Measurements from ENCODE around the gene BEND4. TPM values are rescaled to one million over a fixed set of nuclear protein-coding genes. Genes with fewer than 3 reads are reported as not detected.
"Not testable (repeated sequence)": the region's sequence is repeated elsewhere in the genome, so short reads cannot be mapped to it uniquely, and the experiment has no call there.

Gene BEND4
- total and polyA plus RNA-seq, 8 donors, result 0.03 to 0.42 (median 0.05) TPM

GRCh38 chr4:42167709-42168108 lies 15.3 kb upstream of the BEND4 start:
- Histone ChIP-seq H3K9me3 (peaks cover 0 to 2% of the 10 kb centered on the region in 2 donors), H3K27ac (no peak overlapping the region), H3K36me3 (no peaks in the 10 kb centered on the region), H3K4me3 (no peak overlapping the region), H3K27me3 (no peaks in the 10 kb centered on the region), H3K4me1 (no peaks in the 10 kb centered on the region)
- DNase-seq (no peak), ATAC-seq (no peak)
- intact Hi-C loops (cut with DNase I), result no loop called here
- TF ChIP-seq, protein P1, sequence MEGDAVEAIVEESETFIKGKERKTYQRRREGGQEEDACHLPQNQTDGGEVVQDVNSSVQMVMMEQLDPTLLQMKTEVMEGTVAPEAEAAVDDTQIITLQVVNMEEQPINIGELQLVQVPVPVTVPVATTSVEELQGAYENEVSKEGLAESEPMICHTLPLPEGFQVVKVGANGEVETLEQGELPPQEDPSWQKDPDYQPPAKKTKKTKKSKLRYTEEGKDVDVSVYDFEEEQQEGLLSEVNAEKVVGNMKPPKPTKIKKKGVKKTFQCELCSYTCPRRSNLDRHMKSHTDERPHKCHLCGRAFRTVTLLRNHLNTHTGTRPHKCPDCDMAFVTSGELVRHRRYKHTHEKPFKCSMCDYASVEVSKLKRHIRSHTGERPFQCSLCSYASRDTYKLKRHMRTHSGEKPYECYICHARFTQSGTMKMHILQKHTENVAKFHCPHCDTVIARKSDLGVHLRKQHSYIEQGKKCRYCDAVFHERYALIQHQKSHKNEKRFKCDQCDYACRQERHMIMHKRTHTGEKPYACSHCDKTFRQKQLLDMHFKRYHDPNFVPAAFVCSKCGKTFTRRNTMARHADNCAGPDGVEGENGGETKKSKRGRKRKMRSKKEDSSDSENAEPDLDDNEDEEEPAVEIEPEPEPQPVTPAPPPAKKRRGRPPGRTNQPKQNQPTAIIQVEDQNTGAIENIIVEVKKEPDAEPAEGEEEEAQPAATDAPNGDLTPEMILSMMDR (IDR thresholded peaks at IDR 0.05), result no peak

- H3K4me3 ChIP-seq; H3K36me3 ChIP-seq; H3K27me3 ChIP-seq; intact Hi-C loops (cut with DNase I); H3K27ac ChIP-seq; H3K4me1 ChIP-seq; DNase-seq; ATAC-seq; H3K9me3 ChIP-seq: not testable (repeated sequence)
Observed at GRCh38 chr4:42166186-42166585, 13.7 kb upstream of the BEND4 start.

DNA sequence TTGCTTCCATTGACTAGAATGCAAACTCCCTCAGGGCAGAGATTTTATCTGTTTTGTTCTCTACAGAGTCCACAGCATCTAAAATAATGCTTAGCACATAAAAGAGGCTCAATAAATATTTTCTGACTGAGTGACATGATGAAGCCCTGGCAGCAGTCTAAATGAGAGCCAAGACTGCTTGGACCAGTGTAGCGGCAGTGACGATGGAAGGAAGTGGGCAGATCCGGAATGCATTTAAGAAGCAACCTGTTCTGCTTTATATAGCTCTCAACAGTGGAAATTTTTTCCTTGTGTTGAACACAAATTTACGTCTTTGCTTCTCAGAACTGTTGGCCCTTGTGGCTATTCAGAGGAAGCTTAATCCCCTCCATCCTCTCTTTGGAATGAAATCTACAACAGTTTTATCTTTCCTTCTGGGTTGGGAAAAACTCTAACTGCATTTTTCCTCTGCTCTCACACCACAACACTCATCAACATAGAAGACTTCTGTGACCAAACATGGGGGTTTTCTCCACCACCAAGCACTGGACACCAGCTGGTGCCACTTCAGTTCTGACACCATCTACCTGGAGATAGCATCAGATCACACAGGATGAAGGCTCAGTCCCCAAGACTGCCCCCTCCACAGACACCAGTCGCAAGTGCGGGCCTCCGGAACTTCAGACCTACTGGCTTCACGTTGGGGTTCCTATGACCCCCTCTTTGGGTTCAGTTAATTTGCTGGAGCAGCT lies 7.0 kb upstream of the BEND4 start:
- intact Hi-C loops (cut with DNase I), result no loop called here
- no peaks in the 10 kb centered on the region for H3K36me3 ChIP-seq
- no peak for DNase-seq
- H3K4me3 ChIP-seq, result no peak overlapping the region
- TF ChIP-seq, protein P1 (IDR thresholded peaks at IDR 0.05), result no peak
- H3K9me3 ChIP-seq, result peaks cover 0 to 1% of the 10 kb centered on the region in 2 donors
- H3K27ac ChIP-seq, result no peak overlapping the region
- no peaks in the 10 kb centered on the region for H3K4me1 ChIP-seq
- peaks cover 0 to 7% of the 10 kb centered on the region in 2 donors for H3K27me3 ChIP-seq
- ATAC-seq, result no peak

GRCh38 chr4:42151568-42152506 lies 618 bp downstream of the BEND4 start:
- intact Hi-C loops (cut with DNase I), result no loop called here
- DNase-seq (peak in 2 of 4 donors; percentile 37 to 79), ATAC-seq (peak; percentile 54)
- Histone ChIP-seq H3K4me1 (peaks cover 4 to 21% of the 10 kb centered on the region in 2 donors), H3K9me3 (no peaks in the 10 kb centered on the region), H3K27ac (no peak overlapping the region), H3K27me3 (peaks cover 45 to 73% of the 10 kb centered on the region in 2 donors), H3K4me3 (peak overlapping the region; percentile 28 to 46), H3K36me3 (no peaks in the 10 kb centered on the region)
- TF ChIP-seq, protein P1 (IDR thresholded peaks at IDR 0.05), result no peak

- peaks cover 45 to 73% of the 10 kb centered on the region in 2 donors for H3K27me3 ChIP-seq
- intact Hi-C loops (cut with DNase I), result no loop called here
- TF ChIP-seq, protein P1 (IDR thresholded peaks at IDR 0.05), result no peak
- no peak overlapping the region for H3K27ac ChIP-seq
- ATAC-seq (peak; percentile 19), DNase-seq (peak in 1 of 4 donors; percentile 81)
- peaks cover 4 to 21% of the 10 kb centered on the region in 2 donors for H3K4me1 ChIP-seq
- no peaks in the 10 kb centered on the region for H3K36me3 ChIP-seq
- peak overlapping the region; percentile 28 to 46 for H3K4me3 ChIP-seq
- H3K9me3 ChIP-seq, result no peaks in the 10 kb centered on the region
Observed at GRCh38 chr4:42150653-42151567, 1.5 kb downstream of the BEND4 start.
